GM12865 (cell line): ENCODE measurements around the gene TLL1.

Experiments used
- DNase-seq: peaks from one replicate; pipeline ENCODE4 v3.0.0; 2010; ENCODE audit warnings: low read depth
- H3K4me3 ChIP-seq: 2 replicates; pipeline ENCODE4 v1.5.1; 2011; ENCODE audit warnings: mild to moderate bottlenecking, low read depth, low read length, control low read depth
- TF ChIP-seq, protein P1 (sequence below): IDR thresholded peaks from 2 replicates; pipeline ENCODE4 v1.5.1; 2011; ENCODE audit warnings: low read length, control low read depth, low read depth, inconsistent platforms; ENCODE audit not compliant: insufficient read depth; ENCODE audit errors: missing control alignments

The TLL1 gene

GRCh38 chr4:165839615-165840333 lies 33.3 kb upstream of the TLL1 start:
- no peak for DNase-seq
- TF ChIP-seq, protein P1, sequence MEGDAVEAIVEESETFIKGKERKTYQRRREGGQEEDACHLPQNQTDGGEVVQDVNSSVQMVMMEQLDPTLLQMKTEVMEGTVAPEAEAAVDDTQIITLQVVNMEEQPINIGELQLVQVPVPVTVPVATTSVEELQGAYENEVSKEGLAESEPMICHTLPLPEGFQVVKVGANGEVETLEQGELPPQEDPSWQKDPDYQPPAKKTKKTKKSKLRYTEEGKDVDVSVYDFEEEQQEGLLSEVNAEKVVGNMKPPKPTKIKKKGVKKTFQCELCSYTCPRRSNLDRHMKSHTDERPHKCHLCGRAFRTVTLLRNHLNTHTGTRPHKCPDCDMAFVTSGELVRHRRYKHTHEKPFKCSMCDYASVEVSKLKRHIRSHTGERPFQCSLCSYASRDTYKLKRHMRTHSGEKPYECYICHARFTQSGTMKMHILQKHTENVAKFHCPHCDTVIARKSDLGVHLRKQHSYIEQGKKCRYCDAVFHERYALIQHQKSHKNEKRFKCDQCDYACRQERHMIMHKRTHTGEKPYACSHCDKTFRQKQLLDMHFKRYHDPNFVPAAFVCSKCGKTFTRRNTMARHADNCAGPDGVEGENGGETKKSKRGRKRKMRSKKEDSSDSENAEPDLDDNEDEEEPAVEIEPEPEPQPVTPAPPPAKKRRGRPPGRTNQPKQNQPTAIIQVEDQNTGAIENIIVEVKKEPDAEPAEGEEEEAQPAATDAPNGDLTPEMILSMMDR = no peak
- no peak overlapping the region for H3K4me3 ChIP-seq

DNA sequence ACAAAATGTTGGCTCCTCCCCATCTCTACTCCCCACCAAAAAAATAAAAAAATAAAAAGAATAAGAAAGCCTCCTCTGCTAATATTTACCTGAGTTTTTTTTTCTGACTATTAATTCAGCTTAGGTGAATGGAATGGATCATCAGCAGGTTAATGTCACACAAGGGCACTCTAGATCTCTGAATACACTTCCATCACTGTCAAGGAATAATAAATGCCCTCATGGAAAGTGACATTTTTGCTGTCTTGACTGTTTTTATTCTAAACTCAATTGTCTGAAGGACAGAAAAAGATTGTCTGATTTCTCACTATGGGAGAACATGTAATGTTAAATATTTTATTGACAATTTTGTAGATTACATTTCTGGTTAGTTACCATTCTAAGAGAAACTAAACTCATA lies 30.4 kb upstream of the TLL1 start:
- TF ChIP-seq, protein P1 = no peak

GRCh38 chr4:165844161-165844560 lies 28.9 kb upstream of the TLL1 start:
- DNase-seq = no peak
- TF ChIP-seq, protein P1 = no peak
- no peak overlapping the region for H3K4me3 ChIP-seq

More for the DNA sequence above, 30.4 kb upstream of the TLL1 start:
- DNase-seq = no peak
- no peak overlapping the region for H3K4me3 ChIP-seq

DNA sequence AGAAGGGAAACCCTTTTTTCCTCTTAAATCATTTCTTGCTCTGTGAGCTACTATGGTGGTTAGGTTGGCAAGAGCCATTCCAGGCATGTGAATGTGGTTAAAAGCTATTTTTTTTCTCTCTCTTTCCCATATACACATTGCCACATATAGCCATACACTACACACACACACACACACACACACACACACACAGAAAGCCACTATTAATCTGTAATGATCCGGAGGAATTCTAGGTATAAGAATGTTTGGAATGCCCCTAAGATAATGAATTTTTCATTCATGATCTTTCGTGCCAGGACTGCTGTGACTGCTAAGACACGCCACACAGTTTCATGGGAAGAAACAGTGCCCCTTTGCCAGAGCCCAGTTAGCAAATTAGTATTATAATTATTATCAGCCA lies 21.8 kb upstream of the TLL1 start:
- DNase-seq = no peak
- no peak overlapping the region for H3K4me3 ChIP-seq
- TF ChIP-seq, protein P1 = no peak

DNA sequence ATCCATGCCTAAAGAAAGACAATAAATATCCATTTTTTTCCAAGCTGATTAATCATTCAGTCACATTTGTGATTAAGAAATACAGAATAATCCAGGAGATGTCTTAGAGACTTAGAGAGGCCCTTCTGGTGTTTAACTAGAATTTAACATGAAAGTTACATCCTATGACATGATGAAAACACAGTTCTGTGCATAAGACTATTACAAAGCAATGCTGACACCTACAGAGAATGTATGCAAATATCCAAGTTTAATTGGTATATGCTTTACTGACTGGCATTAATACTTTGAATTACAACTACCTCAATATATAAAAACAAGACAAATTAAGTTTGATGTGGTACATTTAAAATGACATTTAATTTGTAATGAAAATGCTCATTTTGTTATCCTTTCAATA lies 17.8 kb upstream of the TLL1 start:
- H3K4me3 ChIP-seq = no peak overlapping the region
- no peak for DNase-seq
- TF ChIP-seq, protein P1 = no peak

DNA sequence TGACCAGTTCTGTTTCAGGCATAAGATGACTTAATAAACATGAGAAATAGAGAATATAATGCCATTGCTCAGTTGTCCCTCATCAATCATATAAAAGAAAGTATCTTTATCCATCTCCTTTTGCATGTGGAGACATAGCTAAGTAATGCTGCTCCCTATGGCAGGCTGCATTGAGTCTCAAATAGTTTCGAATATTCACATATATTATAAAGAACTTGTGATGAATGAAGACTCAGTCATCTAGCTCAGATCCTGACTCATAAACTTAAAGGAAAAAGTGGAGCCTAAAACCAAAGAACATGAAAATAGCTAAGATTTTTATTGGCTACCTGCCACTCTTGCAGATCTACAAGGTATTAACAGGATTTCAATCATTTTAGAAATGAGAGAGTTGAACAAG lies 11.7 kb upstream of the TLL1 start:
- TF ChIP-seq, protein P1 = no peak
- no peak overlapping the region for H3K4me3 ChIP-seq
- no peak for DNase-seq

GRCh38 chr4:165864271-165864670 lies 8.8 kb upstream of the TLL1 start:
- H3K4me3 ChIP-seq = no peak overlapping the region
- no peak for DNase-seq
- TF ChIP-seq, protein P1 = no peak
